Measurements from ENCODE around the gene IL10.
"Not testable (repeated sequence)": the region's sequence is repeated elsewhere in the genome, so short reads cannot be mapped to it uniquely, and the experiment has no call there.

IL10 gene

DNA sequence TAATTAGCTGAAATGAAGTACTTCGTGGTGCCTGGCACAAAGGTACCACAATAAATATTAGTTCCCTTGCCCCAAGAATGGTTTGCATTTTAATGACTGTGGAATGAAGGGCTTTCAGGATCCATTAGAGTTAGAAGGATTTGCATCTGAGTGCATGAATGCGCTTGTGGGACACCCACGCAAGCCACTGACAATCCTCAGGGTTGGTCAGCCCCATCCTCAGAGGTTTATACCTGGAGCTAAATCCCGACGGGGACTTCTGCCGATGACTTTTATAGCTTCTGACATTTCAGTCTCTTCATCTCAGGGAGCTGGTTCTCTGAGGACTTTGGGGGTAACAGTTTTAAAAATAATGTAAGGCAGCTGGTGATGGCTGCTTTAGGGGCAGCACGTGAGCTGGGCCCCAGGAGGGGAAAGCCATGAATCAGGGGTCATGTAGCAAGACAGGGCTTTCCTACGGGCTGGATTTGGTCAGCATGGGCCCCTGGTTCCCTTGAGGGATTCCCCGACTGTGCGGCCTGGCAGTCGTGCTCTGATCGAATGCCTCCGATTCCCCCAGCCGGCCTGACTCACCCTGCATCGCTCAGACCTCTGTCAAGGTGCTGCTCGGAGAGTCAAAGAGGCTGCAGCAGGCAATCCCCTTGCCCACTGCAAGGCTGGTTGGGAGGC is 20.8 kb upstream of the IL10 start:
- no peak for DNase-seq

DNA sequence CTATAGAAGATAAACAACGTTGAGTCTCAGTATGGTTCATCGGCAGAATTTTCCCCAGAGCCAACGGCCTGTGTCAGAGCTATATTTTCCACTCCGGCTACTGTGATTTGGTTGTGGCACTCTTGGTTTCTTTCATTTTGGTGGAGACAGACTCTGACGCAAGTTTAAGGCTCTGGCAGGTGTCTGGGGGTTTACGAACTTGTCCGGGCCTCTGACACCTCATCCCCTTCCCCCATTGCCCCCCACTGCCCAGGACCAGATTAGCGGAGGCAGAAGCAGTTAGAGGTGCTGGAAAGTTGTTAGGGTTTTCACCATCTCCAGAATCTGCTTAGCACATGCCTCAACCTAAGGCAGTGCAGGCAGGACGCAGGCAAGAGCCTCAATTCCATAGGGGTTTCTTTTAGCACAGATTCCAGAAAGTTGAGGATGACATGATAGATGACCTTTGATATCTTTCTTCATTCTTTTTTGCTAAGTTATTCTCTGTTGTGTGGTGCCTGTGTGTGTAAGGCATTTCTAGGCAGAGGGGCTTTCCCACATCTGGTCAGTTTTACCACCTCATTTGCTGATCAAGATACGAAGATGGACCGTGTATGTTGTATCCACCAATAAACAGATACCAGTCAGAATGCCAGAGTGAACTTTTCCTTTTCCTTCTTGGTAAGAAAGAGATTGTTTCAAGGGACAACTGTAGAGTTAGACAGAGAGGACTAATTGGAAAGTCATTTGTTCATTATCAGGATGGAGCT is 18.4 kb upstream of the IL10 start:
- DNase-seq, result no peak

DNA sequence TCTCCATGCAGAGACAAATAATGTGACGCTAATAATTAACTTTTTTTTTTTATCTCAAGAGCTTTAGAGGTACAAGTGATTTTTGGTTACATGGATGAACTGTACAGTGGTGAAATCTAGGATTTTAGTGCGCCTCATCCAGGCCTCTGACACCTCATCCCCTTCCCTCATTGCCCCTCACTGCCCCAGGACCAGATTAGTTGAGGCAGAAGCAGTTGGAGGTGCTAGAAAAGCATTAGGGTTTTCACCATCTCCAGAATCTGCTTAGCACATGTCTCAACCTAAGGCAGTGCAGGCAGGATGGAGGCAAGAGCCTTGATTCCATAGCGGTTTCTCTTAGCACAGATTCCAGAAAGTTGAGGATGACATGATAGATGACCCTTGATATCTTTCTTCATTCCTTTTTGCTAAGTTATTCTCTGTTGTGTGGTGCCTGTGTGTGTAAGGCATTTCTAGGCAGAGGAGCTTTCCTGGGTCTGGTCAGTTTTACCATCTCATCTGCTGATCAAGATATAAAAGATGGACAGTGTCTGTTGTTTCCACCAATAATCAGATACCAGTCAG is 16.3 kb upstream of the IL10 start:
- no peak for DNase-seq

DNA sequence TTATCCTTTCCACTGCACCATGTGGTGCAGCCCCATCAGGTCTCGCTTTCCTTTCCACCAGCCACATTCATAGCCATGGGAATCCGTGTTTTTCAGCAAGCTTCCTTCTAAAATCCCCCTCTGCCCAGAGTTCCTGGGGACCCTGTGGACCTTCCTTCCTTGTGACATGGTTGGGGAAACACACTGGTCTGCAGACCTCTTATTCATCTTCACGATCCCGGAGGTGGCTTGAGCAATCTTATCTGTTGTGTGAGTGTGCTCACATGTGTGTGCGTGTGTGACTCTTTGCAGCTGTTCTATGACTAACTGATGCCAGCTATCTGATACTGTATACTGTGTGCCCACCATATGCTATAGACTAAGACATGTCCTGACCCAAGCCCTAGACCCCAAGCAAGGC is 15.6 kb upstream of the IL10 start:
- no peak for DNase-seq

DNA sequence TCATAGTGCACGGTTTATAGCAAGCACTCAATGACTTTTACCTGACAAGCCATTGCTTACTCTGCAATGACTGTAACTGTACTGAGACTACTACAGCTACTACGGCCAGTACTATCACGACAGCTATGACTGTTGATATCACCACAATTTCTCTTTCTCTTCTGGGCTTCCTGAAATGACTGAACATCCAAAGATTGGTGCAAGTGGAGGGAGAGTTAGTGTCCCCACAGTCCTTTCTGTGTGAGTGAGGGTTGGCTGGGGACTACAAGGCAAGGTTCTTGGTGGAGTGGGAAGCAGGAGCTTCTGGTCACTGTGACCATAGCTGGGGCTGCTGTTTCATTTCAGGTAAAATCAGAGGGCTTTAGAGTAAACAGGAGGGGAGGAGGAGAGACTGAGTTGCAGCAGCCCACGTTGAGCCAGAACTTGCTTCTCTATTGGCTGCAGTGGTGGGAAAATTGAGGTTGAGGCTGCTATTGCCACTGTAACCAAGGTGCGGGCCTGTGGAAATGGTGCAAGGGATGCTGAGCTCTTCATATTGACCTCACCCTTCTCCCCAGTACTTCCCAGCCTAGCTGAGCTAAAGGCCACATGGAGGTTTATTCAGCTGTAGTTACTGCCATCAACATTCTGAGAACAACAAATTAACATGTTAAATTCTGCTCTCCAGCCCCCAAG is 14.1 kb upstream of the IL10 start:
- DNase-seq, result no peak

DNA sequence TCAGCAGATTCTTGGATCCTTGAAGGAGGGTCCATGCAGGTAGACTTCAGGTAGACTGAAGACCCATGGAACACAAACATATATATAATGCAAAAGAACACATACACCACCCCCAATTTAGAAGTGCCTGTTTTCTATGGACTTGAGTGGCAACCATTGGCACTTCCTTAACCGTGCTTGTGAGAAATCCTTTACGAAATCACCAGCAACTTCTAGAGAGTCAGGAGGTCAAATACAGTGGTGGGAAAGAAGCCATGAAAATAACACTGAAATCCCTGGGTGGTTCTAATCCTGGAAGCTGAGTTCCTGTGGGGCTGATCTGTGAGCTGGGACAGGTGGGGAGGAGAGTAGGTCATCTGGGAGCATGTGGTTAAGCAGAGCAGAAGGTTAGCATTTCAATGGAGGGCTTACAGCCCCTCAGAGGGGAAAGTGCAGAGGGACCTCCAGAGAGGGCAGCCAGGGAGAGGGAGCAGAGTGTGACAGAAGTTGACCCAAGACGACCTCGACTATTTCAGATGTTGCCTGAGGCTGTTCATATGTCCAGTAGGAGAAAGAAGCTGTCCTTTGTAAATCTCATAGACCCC is 13.0 kb upstream of the IL10 start:
- DNase-seq, result no peak

DNA sequence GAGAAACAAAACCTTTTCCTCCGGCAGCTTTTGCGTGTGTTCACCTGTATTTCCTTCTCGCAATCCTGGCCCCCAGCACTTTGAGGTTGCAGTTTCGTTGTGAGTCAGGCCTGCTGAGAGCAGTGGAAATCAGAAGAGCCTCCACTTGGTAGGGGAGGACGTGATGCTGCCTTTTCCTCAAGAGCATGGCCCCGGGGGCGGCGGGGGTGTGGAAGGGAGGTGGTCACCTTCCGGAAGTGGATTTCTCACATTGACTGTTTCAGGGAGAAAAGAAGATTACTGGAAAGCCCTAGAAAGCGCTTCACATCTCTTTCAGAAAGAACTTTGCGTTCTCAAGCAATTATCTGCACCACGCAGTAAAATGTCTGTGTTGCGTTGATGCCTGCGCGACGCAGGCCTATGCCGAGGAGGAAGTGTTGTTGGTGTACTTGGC is 12.2 kb upstream of the IL10 start:
- DNase-seq, result peak; percentile 90

DNA sequence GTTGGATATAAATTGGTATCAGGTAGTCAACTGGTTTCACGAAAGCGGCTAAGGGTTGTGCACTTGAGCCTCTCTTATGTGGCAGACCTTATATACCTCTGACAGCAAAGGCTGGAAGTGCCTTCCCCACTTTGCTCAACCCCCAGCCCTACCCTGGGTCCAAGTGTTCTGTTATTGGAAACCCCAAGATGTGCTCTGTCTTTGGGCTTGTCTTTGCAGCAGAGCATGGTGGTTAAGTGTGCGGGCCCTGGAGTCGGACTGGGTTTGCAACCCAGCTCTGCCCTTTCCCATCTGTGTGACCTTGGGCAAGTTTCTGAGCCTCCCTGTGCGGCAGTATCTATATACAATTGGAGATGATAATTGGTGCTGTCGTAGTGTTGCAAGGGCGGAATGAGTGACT is 11.2 kb upstream of the IL10 start:
- no peak for DNase-seq

DNA sequence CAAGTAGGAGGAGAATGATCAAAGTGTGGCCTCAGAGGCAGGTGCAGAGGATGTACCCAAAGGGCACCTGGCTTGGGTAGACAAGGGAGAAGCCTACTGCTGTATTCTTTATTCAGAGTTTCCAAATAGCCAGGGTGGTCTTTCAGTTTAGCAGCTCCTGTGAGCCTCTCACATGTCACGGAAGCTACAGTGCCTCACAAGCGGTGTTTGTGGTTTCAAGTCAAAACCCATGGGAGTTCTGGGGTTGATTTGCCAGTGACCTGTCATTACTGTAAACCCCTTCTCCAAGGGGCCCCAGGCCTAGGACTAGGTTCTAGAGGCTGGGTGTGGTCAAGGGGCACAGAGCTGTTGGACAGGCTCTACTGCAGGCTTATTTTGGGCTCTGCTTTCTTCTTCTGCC is 10.2 kb upstream of the IL10 start:
- DNase-seq, result no peak

DNA sequence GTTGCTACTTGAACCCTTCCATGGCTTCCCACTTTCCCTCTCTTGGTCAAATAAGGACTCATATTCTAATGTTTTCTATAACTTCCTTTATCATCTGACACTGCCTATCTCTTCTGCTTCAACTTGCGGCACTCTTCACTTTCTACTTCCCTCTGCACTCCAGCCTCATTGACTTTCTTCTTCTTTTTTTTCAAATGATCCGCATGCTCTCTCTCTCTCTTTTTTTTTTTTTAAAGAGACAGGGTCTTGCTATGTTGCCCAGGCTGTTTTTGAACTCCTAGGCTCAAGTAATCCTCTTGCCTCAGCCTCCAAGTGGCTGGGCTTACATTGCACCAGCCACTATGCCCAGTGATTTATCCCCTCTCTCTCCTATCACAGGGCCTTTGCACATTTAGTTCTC is 7.3 kb upstream of the IL10 start:
- DNase-seq, result no peak

DNA sequence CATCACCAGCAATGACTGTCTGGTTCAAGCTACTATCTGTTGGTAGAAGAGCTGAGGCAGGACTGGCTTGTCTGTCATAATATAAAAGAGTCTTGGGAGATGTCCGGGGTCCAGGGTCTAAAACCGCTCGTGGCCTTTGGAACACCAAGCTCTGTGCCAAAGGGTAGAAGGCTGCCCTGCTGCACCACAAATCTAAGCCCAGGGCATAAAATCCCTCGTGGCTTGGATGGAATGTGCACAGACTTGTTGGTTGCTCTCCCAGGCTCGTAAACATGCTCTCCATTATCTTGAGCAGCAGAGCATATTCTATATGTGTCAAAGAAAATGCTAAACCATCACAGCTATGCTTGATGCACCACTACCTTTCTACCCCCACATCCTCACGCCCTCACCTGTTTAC is 6.6 kb upstream of the IL10 start:
- not testable (repeated sequence) for DNase-seq

DNA sequence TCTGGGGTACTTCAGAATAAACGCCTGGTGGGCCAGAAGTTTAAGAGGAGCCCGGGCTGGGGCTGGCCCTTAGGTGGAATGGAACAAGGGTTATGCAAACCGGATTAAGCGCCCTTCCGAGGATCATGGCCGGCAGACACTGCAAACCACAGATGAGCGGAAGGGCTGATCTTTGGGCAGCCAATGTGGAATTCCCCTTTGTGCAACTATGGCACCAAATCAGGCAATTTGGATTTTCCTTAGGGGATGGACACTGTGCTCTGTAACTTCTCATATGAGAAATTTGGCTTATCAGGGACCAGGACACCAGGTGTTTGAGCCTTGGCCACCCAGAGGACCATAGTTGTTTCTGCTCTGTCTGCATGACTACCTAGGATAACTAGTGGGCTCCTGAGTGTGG is 5.7 kb upstream of the IL10 start:
- no peak for DNase-seq

DNA sequence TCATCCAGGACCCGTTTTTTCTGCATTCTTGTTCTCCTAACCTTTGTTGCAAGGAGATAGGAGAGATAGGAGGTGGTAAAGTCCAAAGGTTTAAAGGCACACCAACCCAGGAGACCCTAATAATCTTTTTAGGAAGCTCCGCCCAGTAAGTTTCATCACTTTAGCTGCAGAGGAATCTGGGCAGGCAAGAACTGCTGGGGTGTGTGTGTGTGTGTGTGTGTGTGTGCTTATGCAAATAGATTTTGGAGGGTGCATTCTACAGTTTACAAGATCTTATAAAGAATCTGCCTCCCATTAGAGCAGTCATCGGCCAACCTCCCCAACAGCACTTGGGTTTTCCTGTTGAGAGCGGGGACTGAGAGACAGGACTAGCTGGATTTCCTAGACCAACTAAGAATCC is 3.9 kb upstream of the IL10 start:
- DNase-seq, result no peak

DNA sequence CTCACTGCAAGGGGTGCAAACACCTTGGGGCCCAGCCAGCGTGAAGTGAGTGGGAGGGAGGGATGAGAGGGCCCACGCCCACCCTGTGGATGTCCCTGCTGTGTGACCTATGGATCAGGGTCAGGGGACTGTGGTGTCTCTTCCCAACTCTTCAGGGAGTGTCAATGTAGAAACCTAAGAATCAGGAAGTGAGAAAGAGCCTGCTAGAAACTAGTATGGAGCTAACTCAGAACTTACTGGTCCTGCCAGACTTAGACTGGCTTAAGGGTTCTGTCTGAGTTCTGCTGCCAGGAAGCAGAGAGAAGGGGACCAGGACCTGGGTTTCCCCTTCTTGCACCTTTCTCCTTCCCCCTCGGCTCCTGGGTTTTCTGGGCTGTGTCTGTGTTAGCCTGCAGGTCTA is 1.8 kb upstream of the IL10 start:
- no peak for DNase-seq

DNA sequence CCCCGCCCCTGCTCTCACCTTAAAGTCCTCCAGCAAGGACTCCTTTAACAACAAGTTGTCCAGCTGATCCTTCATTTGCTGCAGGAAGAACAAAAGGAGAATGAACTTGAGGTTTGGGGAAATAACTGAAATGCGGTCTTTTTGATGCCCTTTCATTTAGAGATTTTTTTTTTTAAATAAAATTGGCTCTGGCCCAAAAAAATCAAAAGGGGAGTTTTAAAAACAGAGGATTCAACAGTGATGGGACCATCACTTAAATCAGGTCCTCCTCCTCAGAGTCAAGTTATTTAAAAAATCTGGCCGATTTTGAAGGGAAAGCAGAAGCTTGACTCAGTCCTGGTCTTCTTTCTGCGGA is 979 bp downstream of the IL10 start:
- DNase-seq, result no peak

DNA sequence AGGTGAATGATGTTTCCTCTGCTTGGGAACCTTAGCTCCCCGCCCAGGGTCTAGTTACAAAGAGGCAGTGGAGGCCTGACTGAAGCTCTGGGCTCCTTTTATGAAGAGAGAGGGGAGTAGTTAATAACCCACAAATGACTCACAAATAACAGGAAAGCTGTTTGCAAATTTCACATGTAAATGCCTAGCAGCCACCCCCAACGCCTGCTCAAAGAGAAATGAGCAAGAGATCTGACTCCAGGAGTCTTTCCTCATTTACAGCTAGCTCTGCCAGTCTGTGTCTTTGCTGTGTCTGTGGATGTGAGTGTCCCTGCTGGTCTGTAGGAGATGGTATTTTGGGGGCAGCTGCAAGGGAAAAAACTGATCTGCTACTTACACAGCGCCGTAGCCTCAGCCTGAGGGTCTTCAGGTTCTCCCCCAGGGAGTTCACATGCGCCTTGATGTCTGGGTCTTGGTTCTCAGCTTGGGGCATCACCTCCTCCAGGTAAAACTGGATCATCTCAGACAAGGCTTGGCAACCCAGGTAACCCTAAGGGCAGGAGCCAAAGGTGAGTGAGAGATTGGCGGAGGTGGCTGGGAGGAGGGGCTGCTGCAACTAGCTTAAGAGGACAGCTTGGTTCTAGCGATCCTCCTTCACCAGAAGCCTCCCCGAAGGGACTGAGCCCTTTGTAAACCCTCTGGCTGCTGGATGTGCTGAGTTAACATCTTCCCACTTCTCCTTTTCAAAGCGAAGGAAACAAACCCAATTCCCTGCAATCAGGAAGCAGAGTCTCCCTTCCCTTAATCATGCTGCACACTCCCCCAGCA is 1.6 kb downstream of the IL10 start, which contains the start of gene IL19:
TSS of gene IL19 (plus strand) at position 243 of the 807 bp plus-strand sequence. CDS start 65,890 bp downstream, outside the sequence.
- DNase-seq, result no peak

DNA sequence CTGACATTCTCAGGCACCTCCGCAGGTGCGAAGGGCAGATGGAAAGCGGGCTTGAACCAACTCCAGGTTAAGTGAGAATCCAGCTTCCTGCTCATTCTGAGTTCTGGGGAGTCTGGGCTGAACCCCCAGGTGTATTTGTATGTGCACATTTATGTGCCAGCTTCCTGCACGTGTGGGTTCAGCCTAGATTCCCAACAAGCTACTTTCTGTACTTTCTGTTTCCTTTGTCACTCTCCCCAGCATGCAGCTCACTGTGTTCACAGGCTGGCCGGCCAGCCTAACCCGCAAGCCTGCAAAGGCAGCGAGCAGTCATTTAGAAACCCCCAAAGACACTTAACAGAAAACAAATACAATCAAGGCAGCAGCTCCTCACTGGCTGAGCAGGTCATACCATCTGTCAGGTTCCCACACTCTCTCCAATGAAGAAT is 3.0 kb downstream of the IL10 start:
- DNase-seq, result peak; percentile 78

DNA sequence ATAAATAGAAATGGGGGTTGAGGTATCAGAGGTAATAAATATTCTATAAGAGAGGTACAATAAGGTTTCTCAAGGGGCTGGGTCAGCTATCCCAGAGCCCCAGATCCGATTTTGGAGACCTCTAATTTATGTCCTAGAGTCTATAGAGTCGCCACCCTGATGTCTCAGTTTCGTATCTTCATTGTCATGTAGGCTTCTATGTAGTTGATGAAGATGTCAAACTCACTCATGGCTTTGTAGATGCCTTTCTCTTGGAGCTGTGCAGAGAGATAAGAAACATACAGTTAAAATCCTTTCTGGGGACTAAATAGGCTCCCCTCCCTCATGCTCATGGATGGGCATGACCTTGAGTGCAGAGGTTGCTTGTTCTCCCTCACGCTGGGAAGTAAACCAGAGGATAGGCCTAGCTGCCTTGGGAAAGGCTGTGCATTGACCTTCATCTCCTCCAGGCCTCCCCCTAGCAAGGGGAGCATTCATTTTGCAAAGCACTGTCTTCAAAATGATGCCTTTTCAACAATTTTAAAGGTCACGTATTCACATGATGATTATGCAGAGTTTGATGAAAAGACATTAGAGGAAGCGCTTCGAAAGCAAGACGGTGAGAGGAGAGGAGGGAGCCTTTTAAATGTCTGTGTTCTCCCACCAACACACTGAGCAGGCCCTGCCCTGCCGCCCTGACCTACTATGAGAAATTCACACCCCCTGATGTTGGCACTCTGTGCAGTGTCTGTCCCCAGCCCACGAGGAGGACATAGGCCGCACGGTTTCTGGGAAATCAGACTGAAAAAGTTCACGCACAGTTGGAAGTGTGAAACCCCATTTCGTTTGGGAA is 3.6 kb downstream of the IL10 start:
- DNase-seq, result no peak

DNA sequence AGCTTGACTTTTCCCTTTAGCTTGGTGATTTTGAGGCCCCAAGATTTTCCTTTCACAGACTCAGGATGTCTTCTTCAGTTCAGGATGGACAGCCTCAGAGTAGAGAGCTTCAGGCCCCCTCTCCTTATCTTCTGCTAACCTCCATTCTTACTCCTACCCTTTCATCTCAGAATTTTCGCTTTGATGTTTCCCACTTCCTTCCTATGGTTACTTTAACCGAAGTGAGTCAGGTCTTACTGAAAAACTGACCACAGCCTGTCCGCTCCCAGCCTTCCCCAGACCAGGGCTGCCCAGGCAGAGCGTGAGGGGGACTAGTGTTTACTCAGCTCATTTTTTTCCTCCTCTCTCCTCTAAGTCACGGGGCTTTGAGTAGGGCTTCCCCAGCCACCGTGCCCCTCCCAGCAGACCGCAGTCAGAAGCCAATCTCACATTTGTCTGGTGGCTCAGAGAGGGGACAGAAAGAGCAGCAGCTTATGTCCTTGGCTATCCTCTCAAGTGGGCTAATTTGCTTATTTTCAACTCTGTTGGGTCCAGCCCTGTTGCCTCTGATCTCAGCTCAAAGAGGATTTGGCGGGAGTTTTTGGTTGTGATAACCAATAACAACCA is 5.9 kb downstream of the IL10 start:
- peak; percentile 82 for DNase-seq

DNA sequence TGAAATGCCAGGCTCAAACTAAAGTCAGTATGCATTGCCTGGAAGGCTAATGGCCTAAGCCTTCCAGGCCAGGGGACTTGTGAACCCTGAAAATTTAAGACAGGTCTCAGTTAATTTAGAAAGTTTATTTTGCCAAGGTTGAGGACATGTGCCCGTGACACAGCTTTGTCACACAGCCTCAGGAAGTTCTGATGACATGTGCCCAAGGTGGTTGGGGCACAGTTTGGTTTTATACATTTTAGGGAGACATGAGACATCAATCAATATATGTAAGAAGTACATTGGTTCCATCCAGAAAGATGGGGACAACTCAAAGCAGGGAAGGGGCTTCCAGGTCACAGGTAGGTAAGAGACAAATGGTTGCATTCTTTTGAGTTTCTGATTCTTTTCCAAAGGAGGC is 6.5 kb downstream of the IL10 start:
- DNase-seq, result not testable (repeated sequence)

DNA sequence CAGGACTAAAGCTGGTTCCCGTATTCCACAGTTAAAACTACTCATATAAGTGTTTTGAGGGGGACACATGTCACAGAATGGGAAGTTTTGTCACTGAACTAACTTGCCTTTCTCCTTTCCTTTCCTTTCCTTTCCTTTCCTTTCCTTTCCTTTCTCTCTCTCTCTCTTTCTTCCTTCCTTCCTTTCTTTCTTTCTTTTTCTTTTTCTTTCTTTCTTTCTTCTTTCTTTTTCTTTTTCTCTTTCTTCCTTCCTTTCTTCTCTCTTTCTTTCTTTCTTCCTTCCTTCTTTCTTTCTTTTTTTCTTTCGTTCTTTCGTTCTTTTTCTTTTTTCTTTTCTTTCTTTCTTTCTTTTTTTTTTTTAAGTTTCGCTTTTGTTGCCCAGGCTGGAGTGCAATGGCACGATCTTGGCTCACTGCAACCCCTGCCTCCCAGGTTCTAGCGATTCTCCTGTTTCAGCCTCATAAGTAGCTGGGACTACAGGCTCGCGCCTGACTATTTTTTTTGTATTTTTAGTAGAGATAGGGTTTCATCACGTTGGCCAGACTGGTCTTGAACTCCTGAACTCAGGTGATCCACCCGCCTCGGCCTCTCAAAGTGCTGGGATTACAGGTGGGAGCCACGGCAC is 9.4 kb downstream of the IL10 start:
- not testable (repeated sequence) for DNase-seq

Data from activated CD8-positive, alpha-beta memory T cell treated with anti-CD3 and anti-CD28 coated beads, Interleukin-2, amount 50 U/mL, for 48 hours (primary cell).